ENCODE results near the gene GCNA. TPM values are rescaled to one million over a fixed set of nuclear protein-coding genes. Genes with fewer than 3 reads are reported as not detected.

GCNA gene
- total and polyA plus RNA-seq, 10 of the 15 experiments (the other 5 are each of a cell fraction or from before 2014, with no cell fraction given): 0.37 to 1.6 (median 0.90) TPM

- POLR2A ChIA-PET: no interaction called here
- CTCF ChIA-PET: interaction anchor here (1.5 to 2.8 kb wide), 2 partner anchors 16 to 20 kb away, joined by 6 to 16 read pairs; no protein-coding TSS in a partner anchor
- RAD21 ChIA-PET (ENCODE audit: unreplicated experiment): interaction anchor here (1.0 to 4.3 kb wide), 5 partner anchors 13 to 104 kb away, joined by 4 to 44 read pairs (median 6); partner anchors contain the start of genes CXCR3 and OGT
- ATAC-seq: peak; percentile 56
- SMC1A ChIA-PET (ENCODE audit: uncharacterized antibody, unreplicated experiment): interaction anchor here (0.7 to 8.9 kb wide), 6 partner anchors 9 to 103 kb away, joined by 3 to 119 read pairs (median 4); partner anchors contain the start of genes CXCR3 and OGT
- Histone ChIP-seq H4K20me1 (ENCODE audit: control insufficient read depth, insufficient read depth) (no peaks in the 10 kb centered on the region), H3K4me3 (no peak overlapping the region), H2AFZ (ENCODE audit: control insufficient read depth, low read depth, low read length) (peak overlapping the region; percentile 45; the same call in 1 of the 2 replicates), H3K4me1 (ENCODE audit: control insufficient read depth, insufficient read depth, low read length) (peaks cover 22% of the 10 kb centered on the region), H3K9me3 (replicated peaks; ENCODE audit: control insufficient read depth, insufficient read depth, low read length) (no peaks in the 10 kb centered on the region), H3K27ac (ENCODE audit: control insufficient read depth, insufficient read depth) (peak overlapping the region; percentile 83), H3K79me2 (ENCODE audit: control insufficient read depth, insufficient read depth, low read length) (no peaks in the 10 kb centered on the region), H3K36me3 (ENCODE audit: control insufficient read depth in 2 of 2, insufficient read depth in 2 of 2, low read length in 1 of 2) (no peaks in the 10 kb centered on the region), H3K9ac (ENCODE audit: control insufficient read depth, insufficient read depth, low read length) (peak overlapping the region; percentile 11; the same call in 1 of the 2 replicates), H3K27me3 (replicated peaks in 1 of 2; ENCODE audit: control insufficient read depth in 2 of 2, insufficient read depth in 2 of 2, low read length in 1 of 2) (no peaks in the 10 kb centered on the region), H3K4me2 (ENCODE audit: control insufficient read depth, insufficient read depth) (peak overlapping the region; percentile 21; the same call in 1 of the 2 replicates)
- no peak for DNase-seq (ENCODE audit: low read depth, low spot score)
- intact Hi-C loops (cut with micrococcal nuclease; ENCODE audit: unreplicated experiment): no loop called here
- peak; percentile 23 for FAIRE-seq
- 19% methylated on average over 3 of the region's 3 CpGs for WGBS (ENCODE audit: insufficient coverage, insufficient replicate concordance, low lambda C conversion rate, missing lambda C conversion rate)
- TSS peak; percentile 71 for BruUV-seq (replicated peaks)
- TF ChIP-seq MLLT1 (IDR thresholded peaks at IDR 0.05): no peak
- no peak for TF ChIP-seq SIN3A (IDR thresholded peaks at IDR 0.05; ENCODE audit: low read depth, low read length)
- peak; percentile 34; the same call in 1 of the 2 replicates for TF ChIP-seq JUNB (IDR thresholded peaks at IDR 0.05)
- TF ChIP-seq EED (IDR thresholded peaks at IDR 0.05; ENCODE audit: low read depth): peak; percentile 63; the same call in 1 of the 2 replicates
- in situ Hi-C loops (cut with MboI): no loop called here
Measured at GRCh38 chrX:71637253-71637618, 59.0 kb downstream of the GCNA start.

- ChIA-PET RAD21 (ENCODE audit: unreplicated experiment) (interaction anchor here (0.9 to 4.3 kb wide), 6 partner anchors 12 to 104 kb away, joined by 3 to 44 read pairs (median 8); partner anchors contain the start of genes CXCR3 and OGT), CTCF (interaction anchor here (1.3 to 2.8 kb wide), 3 partner anchors 13 to 20 kb away, joined by 4 to 16 read pairs (median 6); no protein-coding TSS in a partner anchor), SMC1A (ENCODE audit: uncharacterized antibody, unreplicated experiment) (interaction anchor here (1.0 to 8.9 kb wide), 4 partner anchors 17 to 104 kb away, joined by 3 to 119 read pairs (median 6); partner anchors contain the start of genes CXCR3 and OGT), POLR2A (interaction anchor here (0.6 kb wide), 1 partner anchor 15 kb away, joined by 4 read pairs; no protein-coding TSS in a partner anchor)
- FAIRE-seq: no peak
- Histone ChIP-seq H4K20me1 (ENCODE audit: control insufficient read depth, insufficient read depth) (no peaks in the 10 kb centered on the region), H3K4me1 (ENCODE audit: control insufficient read depth, insufficient read depth, low read length) (peaks cover 21% of the 10 kb centered on the region), H3K27me3 (replicated peaks in 1 of 2; ENCODE audit: control insufficient read depth in 2 of 2, insufficient read depth in 2 of 2, low read length in 1 of 2) (no peaks in the 10 kb centered on the region), H3K4me3 (0 out of 2 replicates have a peak overlapping the region, but pooled peaks have one; percentile 10), H3K4me2 (ENCODE audit: control insufficient read depth, insufficient read depth) (peak overlapping the region; percentile 51; the same call in 1 of the 2 replicates), H3K9me3 (replicated peaks; ENCODE audit: control insufficient read depth, insufficient read depth, low read length) (no peaks in the 10 kb centered on the region), H3K36me3 (ENCODE audit: control insufficient read depth in 2 of 2, insufficient read depth in 2 of 2, low read length in 1 of 2) (no peaks in the 10 kb centered on the region), H3K9ac (ENCODE audit: control insufficient read depth, insufficient read depth, low read length) (peak overlapping the region; percentile 49; the same call in 1 of the 2 replicates), H3K27ac (ENCODE audit: control insufficient read depth, insufficient read depth) (peak overlapping the region; percentile 83), H2AFZ (ENCODE audit: control insufficient read depth, low read depth, low read length) (peak overlapping the region; percentile 22), H3K79me2 (ENCODE audit: control insufficient read depth, insufficient read depth, low read length) (no peaks in the 10 kb centered on the region)
- no peak for DNase-seq (ENCODE audit: low read depth, low spot score)
- intact Hi-C loops (cut with micrococcal nuclease; ENCODE audit: unreplicated experiment): no loop called here
- no TSS peak for BruUV-seq (replicated peaks)
- in situ Hi-C loops (cut with MboI): no loop called here
- 3% methylated on average over 4 of the region's 4 CpGs for WGBS (ENCODE audit: insufficient coverage, insufficient replicate concordance, low lambda C conversion rate, missing lambda C conversion rate)
- peak; percentile 65 for ATAC-seq
- TF ChIP-seq CREB1 (IDR thresholded peaks at IDR 0.05; ENCODE audit: low read depth) (peak; percentile 40; the same call in 1 of the 2 replicates), GABPA (IDR thresholded peaks at IDR 0.05; ENCODE audit: low read depth) (no peak), ATF7 (IDR thresholded peaks at IDR 0.05; ENCODE audit: low read depth) (peak; percentile 43), RB1 (IDR thresholded peaks at IDR 0.05; ENCODE audit: borderline replicate concordance) (no peak), BHLHE40 (IDR thresholded peaks at IDR 0.05; ENCODE audit: borderline replicate concordance in 1 of 2, low read depth in 2 of 2, low read length in 1 of 2) (0 out of 4 replicates have a peak, but pooled peaks of 1 of the 2 experiments have one; percentile 6), EP300 (IDR thresholded peaks at IDR 0.05; ENCODE audit: borderline replicate concordance in 1 of 2, control insufficient read depth in 1 of 2, low read depth in 2 of 2, low read length in 2 of 2) (0 out of 4 replicates have a peak, but pooled peaks of 1 of the 2 experiments have one; percentile 11), RFX5 (IDR thresholded peaks at IDR 0.05; ENCODE audit: low read depth, low read length) (no peak), IKZF2 (IDR thresholded peaks at IDR 0.05) (no peak)
Measured at GRCh38 chrX:71637848-71638247, 59.6 kb downstream of the GCNA start.
